CD14-positive monocyte (primary cell): Measurements from ENCODE around the gene NEK7. TPM values are rescaled to one million over a fixed set of nuclear protein-coding genes. Genes with fewer than 3 reads are reported as not detected.

Experiments used
- DNase-seq, 3 donors: peaks; one replicate each; pipeline ENCODE4 v3.0.0-alpha.2; 2011 to 2022
- H2AFZ ChIP-seq: 2 replicates; pipeline ENCODE4 v1.6.0; 2012; ENCODE audit warnings: mild to moderate bottlenecking, low read depth, low read length, inconsistent platforms; ENCODE audit not compliant: insufficient read depth, poor library complexity, severe bottlenecking
- H3K27ac ChIP-seq, 2 donors: 1 replicate in 1 of 2; 2 replicates in 1 of 2; pipeline ENCODE4 v1.5.1; 2012 to 2013; ENCODE audit warnings: low read length in 2 of 2, control low read depth in 1 of 2, inconsistent platforms in 1 of 2, low read depth in 1 of 2, mild to moderate bottlenecking in 1 of 2
- H3K27me3 ChIP-seq, 2 donors: one replicate each; pipeline versions ENCODE4 v1.6.0 to v1.6.1; 2011 to 2013; ENCODE audit warnings: low read length in 2 of 2; ENCODE audit not compliant: control insufficient read depth in 2 of 2, insufficient read depth in 2 of 2
- H3K36me3 ChIP-seq, 2 donors: replicated peaks in 1 of 2; 1 replicate in 1 of 2; 2 replicates in 1 of 2; pipeline versions ENCODE4 v1.5.1 to v1.6.1; 2012 to 2013; ENCODE audit warnings: low read length in 2 of 2, control low read depth in 1 of 2, inconsistent platforms in 1 of 2, mild to moderate bottlenecking in 1 of 2; ENCODE audit not compliant: insufficient read depth in 2 of 2, control insufficient read depth in 1 of 2
- H3K4me1 ChIP-seq, 2 donors: 1 replicate in 1 of 2; 2 replicates in 1 of 2; pipeline versions ENCODE4 v1.5.1 to v1.6.1; 2012 to 2013; ENCODE audit warnings: low read length in 2 of 2, control low read depth in 1 of 2, inconsistent platforms in 1 of 2, mild to moderate bottlenecking in 1 of 2, moderate library complexity in 1 of 2; ENCODE audit not compliant: insufficient read depth in 2 of 2, control insufficient read depth in 1 of 2
- H3K4me2 ChIP-seq: replicated peaks from 2 replicates; pipeline ENCODE3; 2012; ENCODE audit warnings: low read length, moderate library complexity, mild to moderate bottlenecking; ENCODE audit not compliant: poor library complexity, severe bottlenecking; ENCODE audit errors: extremely low read depth
- H3K4me3 ChIP-seq, 3 experiments: fragments of 200-600 bp in 1 of 3; sonication (generic) in 1 of 3; replicated peaks in 1 of 3; 1 replicate in 2 of 3; 2 replicates in 1 of 3; pipeline ENCODE4 v1.5.1; 2011 to 2013; ENCODE audit warnings: low read length in 3 of 3, mild to moderate bottlenecking in 3 of 3, control low read depth in 2 of 3, low read depth in 2 of 3, inconsistent platforms in 1 of 3, moderate library complexity in 1 of 3
- H3K79me2 ChIP-seq: 2 replicates; pipeline ENCODE4 v1.6.0; 2012; ENCODE audit warnings: mild to moderate bottlenecking, control low read depth, inconsistent platforms, low read length, moderate library complexity; ENCODE audit not compliant: insufficient read depth
- H3K9ac ChIP-seq: 2 replicates; pipeline ENCODE4 v1.6.0; 2017; ENCODE audit warnings: low read length, mild to moderate bottlenecking; ENCODE audit not compliant: insufficient read depth, poor library complexity, severe bottlenecking
- H3K9me3 ChIP-seq, 2 donors: replicated peaks in 1 of 2; 1 replicate in 1 of 2; 2 replicates in 1 of 2; pipeline versions ENCODE4 v1.5.1 to v1.6.1; 2012 to 2013; ENCODE audit warnings: low read length in 2 of 2, control low read depth in 1 of 2; ENCODE audit not compliant: control insufficient read depth in 1 of 2, insufficient read depth in 1 of 2
- H4K20me1 ChIP-seq: 2 replicates; pipeline ENCODE4 v1.6.0; 2012; ENCODE audit warnings: mild to moderate bottlenecking, low read length, control low read depth, moderate library complexity; ENCODE audit not compliant: insufficient read depth
- H3K27ac Mint-ChIP-seq, 7 donors: one replicate each; pipeline ENCODE4 v1.8.0; 2020; ENCODE audit warnings: mild to moderate bottlenecking in 7 of 7, mixed read lengths in 7 of 7, moderate library complexity in 6 of 7, inconsistent platforms in 2 of 7
- H3K27me3 Mint-ChIP-seq, 3 donors: one replicate each; pipeline ENCODE4 v1.8.0; 2021 to 2022; ENCODE audit warnings: low read depth in 3 of 3, mild to moderate bottlenecking in 3 of 3, mixed read lengths in 3 of 3, moderate library complexity in 3 of 3, inconsistent platforms in 1 of 3
- H3K36me3 Mint-ChIP-seq, 2 donors: one replicate each; pipeline ENCODE4 v1.8.0; 2020; ENCODE audit warnings: mixed read lengths in 2 of 2, inconsistent platforms in 1 of 2, mild to moderate bottlenecking in 1 of 2
- H3K4me1 Mint-ChIP-seq: one replicate; pipeline ENCODE4 v1.8.0; 2020; ENCODE audit warnings: mild to moderate bottlenecking, mixed read lengths
- H3K4me3 Mint-ChIP-seq, 2 donors: one replicate each; pipeline ENCODE4 v1.8.0; 2020; ENCODE audit warnings: mild to moderate bottlenecking in 2 of 2, mixed read lengths in 2 of 2, moderate library complexity in 1 of 2
- H3K9me3 Mint-ChIP-seq, 7 donors: one replicate each; pipeline ENCODE4 v1.8.0; 2020 to 2022; ENCODE audit warnings: mixed read lengths in 7 of 7, mild to moderate bottlenecking in 6 of 7, moderate library complexity in 6 of 7, inconsistent platforms in 2 of 7
- WGBS: methylation state at CpG from one replicate; pipeline ENCODE4 v1.1.5; 2013; ENCODE audit warnings: missing lambda C conversion rate; ENCODE audit not compliant: insufficient coverage; 5-methylcytosine and 5-hydroxymethylcytosine counted together
- intact Hi-C, 2 donors: fragments of 100-400 bp; cut with micrococcal nuclease; formaldehyde crosslinking; loops; one replicate each; pipeline versions ENCODE4 v1.15.0 to v1.15.1; 2023
- polyA plus RNA-seq, 3 donors: library from polyadenylated mRNA; depleted of rRNA in 1 of 3; unstranded in 2 of 3; stranded (reverse) in 1 of 3; fragments of 300-500 nt in 2 of 3; fragments of >200 nt in 1 of 3; fragmentation: Illumina TruSeq in 2 of 3; gene quantifications; 1 replicate in 2 of 3; 2 replicates in 1 of 3; pipeline ENCODE4 v1.2.3, GENCODE V29; 2012 to 2021
- TF ChIP-seq, protein P1 (sequence below): fragments of 200-600 bp; IDR thresholded peaks from one replicate; pipeline ENCODE4 v1.8.0; 2022; ENCODE audit warnings: antibody characterized with exemption, mild to moderate bottlenecking

NEK7 gene
- polyA plus RNA-seq, 3 donors, result 16.0 to 50.1 (median 46.5) TPM

DNA sequence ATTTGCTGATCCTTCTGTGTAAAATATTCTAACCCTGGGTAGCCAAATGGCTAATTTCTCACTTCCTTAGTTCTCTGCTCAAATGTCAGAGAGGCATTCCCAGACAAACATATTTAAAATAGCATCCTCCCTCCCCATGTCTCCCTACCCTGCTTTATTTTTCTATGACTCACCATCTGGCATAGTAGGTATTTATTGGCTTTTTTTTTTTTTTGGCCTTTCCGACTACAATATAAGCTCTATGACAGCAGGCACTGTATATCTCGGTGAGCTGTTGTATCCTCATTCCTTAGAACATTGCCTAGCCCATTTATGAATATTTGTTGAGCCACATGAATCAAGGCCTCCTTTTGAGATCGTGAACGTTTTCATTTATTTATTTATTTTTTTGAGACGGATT, 1.5 kb upstream of the NEK7 start:
- TF ChIP-seq, protein P1, sequence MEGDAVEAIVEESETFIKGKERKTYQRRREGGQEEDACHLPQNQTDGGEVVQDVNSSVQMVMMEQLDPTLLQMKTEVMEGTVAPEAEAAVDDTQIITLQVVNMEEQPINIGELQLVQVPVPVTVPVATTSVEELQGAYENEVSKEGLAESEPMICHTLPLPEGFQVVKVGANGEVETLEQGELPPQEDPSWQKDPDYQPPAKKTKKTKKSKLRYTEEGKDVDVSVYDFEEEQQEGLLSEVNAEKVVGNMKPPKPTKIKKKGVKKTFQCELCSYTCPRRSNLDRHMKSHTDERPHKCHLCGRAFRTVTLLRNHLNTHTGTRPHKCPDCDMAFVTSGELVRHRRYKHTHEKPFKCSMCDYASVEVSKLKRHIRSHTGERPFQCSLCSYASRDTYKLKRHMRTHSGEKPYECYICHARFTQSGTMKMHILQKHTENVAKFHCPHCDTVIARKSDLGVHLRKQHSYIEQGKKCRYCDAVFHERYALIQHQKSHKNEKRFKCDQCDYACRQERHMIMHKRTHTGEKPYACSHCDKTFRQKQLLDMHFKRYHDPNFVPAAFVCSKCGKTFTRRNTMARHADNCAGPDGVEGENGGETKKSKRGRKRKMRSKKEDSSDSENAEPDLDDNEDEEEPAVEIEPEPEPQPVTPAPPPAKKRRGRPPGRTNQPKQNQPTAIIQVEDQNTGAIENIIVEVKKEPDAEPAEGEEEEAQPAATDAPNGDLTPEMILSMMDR, result no peak
- Mint-ChIP-seq H3K9me3 (no peaks in the 10 kb centered on the region), H3K36me3 (no peaks in the 10 kb centered on the region), H3K4me3 (no peak overlapping the region), H3K27me3 (peaks cover 0 to 2% (median 0%) of the 10 kb centered on the region in 3 donors), H3K4me1 (peaks cover 24% of the 10 kb centered on the region), H3K27ac (no peak overlapping the region)
- no peak for DNase-seq
- Histone ChIP-seq H3K4me3 (no peak overlapping the region), H3K9ac (no peak overlapping the region), H3K27ac (no peak overlapping the region), H3K36me3 (no peaks in the 10 kb centered on the region), H3K4me2 (no peak overlapping the region), H3K9me3 (no peaks in the 10 kb centered on the region), H3K79me2 (peaks cover 35% of the 10 kb centered on the region), H3K27me3 (no peaks in the 10 kb centered on the region), H3K4me1 (peaks cover 16 to 17% of the 10 kb centered on the region in 2 donors), H2AFZ (no peak overlapping the region), H4K20me1 (peaks cover 19% of the 10 kb centered on the region)
- intact Hi-C loops, result no loop called here
- 95% methylated on average over 3 of the region's 5 CpGs for WGBS

DNA sequence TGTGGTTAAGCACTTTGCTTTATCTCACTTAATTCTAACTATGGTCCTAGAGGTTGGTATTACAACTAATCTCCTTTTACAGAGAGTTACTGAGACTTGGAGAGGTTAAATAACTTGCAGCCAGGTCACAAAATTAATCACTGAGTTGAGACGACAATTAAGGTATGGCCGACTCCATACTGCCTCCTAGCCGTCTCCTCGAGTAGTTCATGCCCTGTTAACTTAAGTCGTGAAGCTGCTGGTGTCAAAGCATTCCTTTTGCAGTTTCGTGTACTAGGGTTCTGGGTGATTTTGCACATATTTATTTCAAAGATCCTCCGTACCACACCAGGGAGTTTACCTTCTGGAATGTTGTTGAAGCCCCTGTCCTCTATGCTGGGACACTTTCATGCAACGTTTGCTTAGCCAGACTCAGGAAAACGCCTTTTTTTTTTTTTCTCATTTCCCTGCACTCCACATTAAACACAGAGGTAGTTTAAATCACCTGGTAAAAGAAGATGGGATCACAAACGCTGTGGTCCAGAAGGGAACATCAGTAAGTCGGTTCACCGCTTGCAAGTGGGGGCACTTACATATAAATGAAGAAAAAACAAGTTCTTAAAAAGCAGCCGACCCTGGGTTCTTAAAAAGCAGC, 570 bp upstream of the NEK7 start:
- Histone ChIP-seq H3K4me2 (peak overlapping the region; percentile 94), H4K20me1 (peaks cover 28% of the 10 kb centered on the region), H3K79me2 (peaks cover 45% of the 10 kb centered on the region), H2AFZ (peak overlapping the region; percentile 92), H3K9me3 (no peaks in the 10 kb centered on the region), H3K9ac (peak overlapping the region; percentile 92), H3K27ac (peak overlapping the region; percentile 34 to 87), H3K36me3 (no peaks in the 10 kb centered on the region), H3K27me3 (no peaks in the 10 kb centered on the region), H3K4me3 (peak overlapping the region; percentile 74 to 90 (median 82)), H3K4me1 (peaks cover 16 to 17% of the 10 kb centered on the region in 2 donors)
- TF ChIP-seq, protein P1, result peak; percentile 90
- Mint-ChIP-seq H3K27ac (peak overlapping the region; percentile 77 to 86 (median 85)), H3K9me3 (no peaks in the 10 kb centered on the region), H3K36me3 (no peaks in the 10 kb centered on the region), H3K27me3 (peaks cover 0 to 2% (median 0%) of the 10 kb centered on the region in 3 donors), H3K4me1 (peaks cover 28% of the 10 kb centered on the region), H3K4me3 (peak overlapping the region; percentile 91 to 100)
- intact Hi-C loops, result no loop called here
- peak; percentile 53 to 71 (median 68) for DNase-seq
- 0% methylated on average over 1 of the region's 13 CpGs for WGBS
